Measurements from ENCODE around the gene KANSL3.

DNA sequence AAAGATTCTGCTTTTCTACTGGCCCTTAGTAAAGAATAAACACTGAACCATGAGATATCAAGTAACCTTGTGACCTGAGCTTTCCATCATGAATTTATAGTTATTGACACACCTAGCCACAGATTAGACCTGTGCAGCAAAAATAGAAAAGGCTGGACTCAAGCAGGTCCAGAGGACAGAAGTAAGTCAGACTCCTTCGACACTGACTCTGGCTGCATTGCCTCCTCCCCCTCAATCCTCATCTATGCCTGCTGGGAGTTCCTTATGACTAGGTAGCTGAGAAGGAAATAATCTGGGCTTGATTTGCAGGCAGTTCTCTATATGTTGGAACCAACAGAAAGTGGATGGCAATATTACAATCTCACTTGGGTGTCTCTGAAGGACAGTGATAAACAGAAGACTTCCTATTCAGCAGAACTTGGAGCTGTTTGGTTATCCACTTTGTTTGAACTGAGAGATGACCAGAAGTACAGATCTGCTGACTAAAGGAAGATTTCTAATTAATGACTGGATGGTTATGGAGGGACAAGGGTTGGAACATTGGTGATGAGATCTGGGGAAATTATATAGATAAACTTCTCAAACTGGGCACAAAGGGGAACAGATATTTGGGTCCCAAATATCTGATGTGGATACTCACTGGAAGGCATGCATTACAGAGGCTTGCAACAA, 62.2 kb downstream of the KANSL3 start:
- TF ChIP-seq TARDBP (IDR thresholded peaks at IDR 0.05) (no peak), FOXK2 (IDR thresholded peaks at IDR 0.05) (no peak), ARNT (IDR thresholded peaks at IDR 0.05) (no peak), FOXM1 (IDR thresholded peaks at IDR 0.05; ENCODE audit: borderline replicate concordance) (no peak), FOXA1 (IDR thresholded peaks at IDR 0.05) (no peak), CTBP1 (IDR thresholded peaks at IDR 0.05; ENCODE audit: borderline replicate concordance) (no peak), BHLHE40 (IDR thresholded peaks at IDR 0.05; ENCODE audit: borderline replicate concordance) (no peak), ELF4 (IDR thresholded peaks at IDR 0.05) (no peak), SP1 (IDR thresholded peaks at IDR 0.05) (no peak), SUZ12 (IDR thresholded peaks at IDR 0.05) (no peak)

Data from HEK293T (cell line).